ENCODE results near the gene MAD2L1BP. TPM values are rescaled to one million over a fixed set of nuclear protein-coding genes. Genes with fewer than 3 reads are reported as not detected.

Gene MAD2L1BP
- total RNA-seq, 1 experiment from 2014 or later: 44.2 TPM

- ChIA-PET POLR2A (interaction anchor here (0.6 kb wide), 1 partner anchor 1363 kb away, joined by 3 read pairs; no protein-coding TSS in a partner anchor), CTCF (no interaction called here)
- no peak overlapping the region for H3K27ac ChIP-seq (ENCODE audit: low read length)
- DNase-seq (ENCODE audit: low read depth, low spot score) (no peak), ATAC-seq (no peak)
- no peak for TF ChIP-seq REST (IDR thresholded peaks at IDR 0.05; ENCODE audit: insufficient read depth in 1 of 2, low read depth in 2 of 2, low read length in 1 of 2)
- TF ChIP-seq CTCF (IDR thresholded peaks at IDR 0.05): no peak
- no peak for TF ChIP-seq SIN3A (IDR thresholded peaks at IDR 0.05; ENCODE audit: borderline replicate concordance, insufficient read depth, low read depth, low read length)
- no peak for TF ChIP-seq TCF7L2 (IDR thresholded peaks at IDR 0.05; ENCODE audit: low read depth, low read length)
- no peak for TF ChIP-seq POLR2AphosphoS5 (IDR thresholded peaks at IDR 0.05; ENCODE audit: low read depth, low read length)
- no TSS peak for BruUV-seq (replicated peaks)
- H3K27me3 ChIP-seq (ENCODE audit: control insufficient read depth, insufficient read depth, low read length): no peaks in the 10 kb centered on the region
- H3K9me3 ChIP-seq (ENCODE audit: control insufficient read depth, insufficient read depth, low read depth, low read length): no peaks in the 10 kb centered on the region
- in situ Hi-C loops (cut with HindIII; ENCODE audit: low pct_unique_long_range_greater_than_20kb, low sequenced_read_pairs) (loop anchor here (10.0 kb wide), 1 partner anchor 69 kb away; no protein-coding TSS in a partner anchor), intact Hi-C loops (cut with micrococcal nuclease; ENCODE audit: unreplicated experiment) (no loop called here)
- peaks cover 8% of the 10 kb centered on the region for H3K36me3 ChIP-seq (ENCODE audit: control insufficient read depth, insufficient read depth, low read length)
- H3K4me3 ChIP-seq (ENCODE audit: low read depth in 2 of 2, low read length in 2 of 2): no peak overlapping the region
- H3K4me1 ChIP-seq (ENCODE audit: control insufficient read depth, insufficient read depth, low read length): no peaks in the 10 kb centered on the region
Observed at GRCh38 chr6:43593938-43594337, 41.7 kb upstream of the MAD2L1BP start.

- POLR2A ChIA-PET: no interaction called here
- in situ Hi-C loops (cut with HindIII; ENCODE audit: low pct_unique_long_range_greater_than_20kb, low sequenced_read_pairs): no loop called here
Observed at GRCh38 chr6:43600595-43600994, 35.0 kb upstream of the MAD2L1BP start.

More at GRCh38 chr6:43600595-43600994, 35.0 kb upstream of the MAD2L1BP start:
- intact Hi-C loops (cut with micrococcal nuclease; ENCODE audit: unreplicated experiment): no loop called here
- Histone ChIP-seq H3K36me3 (ENCODE audit: control insufficient read depth, insufficient read depth, low read length) (peaks cover 20% of the 10 kb centered on the region), H3K4me1 (ENCODE audit: control insufficient read depth, insufficient read depth, low read length) (no peaks in the 10 kb centered on the region), H3K9me3 (ENCODE audit: control insufficient read depth, insufficient read depth, low read depth, low read length) (no peaks in the 10 kb centered on the region), H3K4me3 (ENCODE audit: low read depth in 2 of 2, low read length in 2 of 2) (no peak overlapping the region), H3K27ac (ENCODE audit: low read length) (no peak overlapping the region), H3K27me3 (ENCODE audit: control insufficient read depth, insufficient read depth, low read length) (no peaks in the 10 kb centered on the region)
- no TSS peak for BruUV-seq (replicated peaks)
- no peak for DNase-seq (ENCODE audit: low read depth, low spot score)
- TF ChIP-seq TCF7L2 (IDR thresholded peaks at IDR 0.05; ENCODE audit: low read depth, low read length): no peak
- no peak for TF ChIP-seq POLR2AphosphoS5 (IDR thresholded peaks at IDR 0.05; ENCODE audit: low read depth, low read length)
- no peak for TF ChIP-seq REST (IDR thresholded peaks at IDR 0.05; ENCODE audit: insufficient read depth in 1 of 2, low read depth in 2 of 2, low read length in 1 of 2)
- TF ChIP-seq SIN3A (IDR thresholded peaks at IDR 0.05; ENCODE audit: borderline replicate concordance, insufficient read depth, low read depth, low read length): no peak
- TF ChIP-seq CTCF (IDR thresholded peaks at IDR 0.05): no peak
- CTCF ChIA-PET: no interaction called here
- no peak for ATAC-seq

All from Panc1 (cell line).